ENCODE results near the gene MFAP5. TPM values are rescaled to one million over a fixed set of nuclear protein-coding genes. Genes with fewer than 3 reads are reported as not detected.

Gene MFAP5
- total and polyA plus RNA-seq, 2 donors (not counting 3 experiments of a cell fraction or from before 2014, with no cell fraction given), result 0.39 TPM; not detected in 1

- DNase-seq (ENCODE audit: low read depth, low spot score), result no peak
- FAIRE-seq, result no peak
- no peaks in the 10 kb centered on the region for H3K9me1 ChIP-seq (replicated peaks; ENCODE audit: control insufficient read depth, extremely low read depth, insufficient read depth, low read length)
- H4K20me1 ChIP-seq (replicated peaks; ENCODE audit: control insufficient read depth, extremely low read depth, insufficient read depth, low read length), result no peaks in the 10 kb centered on the region
- no peaks in the 10 kb centered on the region for H3K36me3 ChIP-seq (ENCODE audit: control insufficient read depth in 2 of 2, extremely low read depth in 1 of 2, insufficient read depth in 2 of 2, low read length in 2 of 2)
- H3K4me1 ChIP-seq (ENCODE audit: control insufficient read depth, extremely low read depth, insufficient read depth, low read length), result no peaks in the 10 kb centered on the region
- dilution Hi-C loops (cut with MboI; ENCODE audit: extremely low pct_ligation_motif_present, low sequenced_read_pairs) (no loop called here), intact Hi-C loops (cut with micrococcal nuclease) (no loop called here)
- no peak overlapping the region for H3K4me2 ChIP-seq (ENCODE audit: insufficient read depth, low read length)
- POLR2A ChIA-PET, result no interaction called here
- no peak overlapping the region for H3K27ac ChIP-seq (ENCODE audit: insufficient read depth, low read depth, low read length)
- peaks cover 0 to 10% of the 10 kb centered on the region in 2 experiments for H3K27me3 ChIP-seq (ENCODE audit: control insufficient read depth in 2 of 2, insufficient read depth in 2 of 2, low read length in 2 of 2)
- H3K9ac ChIP-seq (replicated peaks; ENCODE audit: extremely low read depth, insufficient read depth, low read length), result no peak overlapping the region
- no peak for TF ChIP-seq POLR2A (IDR thresholded peaks at IDR 0.05; ENCODE audit: low read depth, low read length)
- no peak for TF ChIP-seq GATA2 (IDR thresholded peaks at IDR 0.05; ENCODE audit: insufficient read depth, insufficient read length, low read depth, low read length)
- TF ChIP-seq FOS (IDR thresholded peaks at IDR 0.05; ENCODE audit: borderline replicate concordance, insufficient read depth, low read length), result no peak
- TF ChIP-seq MYC (IDR thresholded peaks at IDR 0.05; ENCODE audit: low read depth, low read length), result no peak
- no peak for TF ChIP-seq POLR2AphosphoS5 (IDR thresholded peaks at IDR 0.05; ENCODE audit: insufficient read depth, low read depth, low read length)
- TF ChIP-seq JUN (IDR thresholded peaks at IDR 0.05; ENCODE audit: borderline replicate concordance, insufficient read depth, insufficient read length, low read depth), result no peak
- TF ChIP-seq CTCF (IDR thresholded peaks at IDR 0.05; ENCODE audit: extremely low read depth in 1 of 2, insufficient read depth in 1 of 2, low read depth in 1 of 2, low read length in 2 of 2), result no peak
- no peak for TF ChIP-seq MAX (IDR thresholded peaks at IDR 0.05; ENCODE audit: insufficient read depth, insufficient read length)
- H3K79me2 ChIP-seq (ENCODE audit: control insufficient read depth, insufficient read depth, low read length), result no peaks in the 10 kb centered on the region
- H3K9me3 ChIP-seq (replicated peaks; ENCODE audit: control insufficient read depth, insufficient read depth, low read length), result no peaks in the 10 kb centered on the region
- CTCF ChIA-PET, result interaction anchor here (1.0 to 3.0 kb wide), 6 partner anchors 9 to 390 kb away, joined by 3 to 33 read pairs (median 4); no protein-coding TSS in a partner anchor
- no peak overlapping the region for H3K4me3 ChIP-seq (replicated peaks in 1 of 3; ENCODE audit: insufficient read depth in 1 of 3, low read depth in 1 of 3, low read length in 3 of 3)
- BruUV-seq (replicated peaks), result no TSS peak
- no peak overlapping the region for H2AFZ ChIP-seq (ENCODE audit: low read depth, low read length)
Observed at GRCh38 chr12:8648576-8649205, 13.9 kb downstream of the MFAP5 start.

All from endothelial cell of umbilical vein (primary cell).